Uterus (tissue), 2 donors: ENCODE measurements around the gene RNFT2.

Source experiments
- CTCF ChIP-seq, 4 experiments: fragments of 200-600 bp in 2 of 4; fragments of 450-650 bp in 2 of 4; sonication (generic) in 2 of 4; IDR thresholded peaks; one replicate each; pipeline ENCODE4 v1.5.1; 2016 to 2019; ENCODE audit warnings: antibody characterized with exemption in 4 of 4, mild to moderate bottlenecking in 2 of 4, moderate library complexity in 1 of 4
- POLR2A ChIP-seq, 2 donors: fragments of 450-650 bp; IDR thresholded peaks; one replicate each; pipeline ENCODE4 v1.6.1; 2016; ENCODE audit warnings: antibody characterized with exemption in 2 of 2, mild to moderate bottlenecking in 1 of 2, moderate library complexity in 1 of 2

- TF ChIP-seq CTCF (IDR thresholded peaks at IDR 0.05), result peak in 3 of 4 experiments; percentile 9 to 26 (median 12)
- no peak for TF ChIP-seq POLR2A (IDR thresholded peaks at IDR 0.05)
Measured at GRCh38 chr12:116882742-116883141, 144.6 kb downstream of the RNFT2 start.
